GM19351 (cell line): ENCODE measurements around the gene RNF103.
"Not testable (repeated sequence)": the region's sequence is repeated elsewhere in the genome, so short reads cannot be mapped to it uniquely, and the experiment has no call there.

Source experiments
- ATAC-seq: cut with Tn5 transposase; IDR thresholded peaks from one replicate; pipeline ENCODE4 v1.9.1; 2021; ENCODE audit warnings: mild to moderate bottlenecking, moderate library complexity; ENCODE audit not compliant: unreplicated experiment

Gene RNF103

GRCh38 chr2:86627550-86627949 is 3.9 kb upstream of the RNF103 start:
- ATAC-seq: no peak

DNA sequence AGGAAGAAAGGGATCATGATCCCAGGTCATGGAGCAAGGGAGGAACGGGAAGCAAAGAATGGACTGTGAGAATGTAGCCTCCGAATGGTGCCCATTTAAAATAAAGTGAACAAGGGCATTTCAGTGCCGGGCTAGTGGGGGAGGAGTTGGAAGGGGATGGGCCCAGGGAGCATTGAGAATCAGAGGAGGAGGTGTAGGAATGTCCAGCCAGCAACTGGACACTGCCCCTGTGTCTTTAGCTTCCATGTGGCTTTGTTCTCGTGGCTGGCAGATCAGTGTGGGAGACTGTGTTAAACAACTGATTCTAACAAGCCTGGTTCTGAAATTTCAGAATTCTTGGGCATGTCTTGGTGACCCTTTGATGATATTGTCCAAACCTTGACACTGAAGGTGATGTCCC is 1.4 kb upstream of the RNF103 start:
- no peak for ATAC-seq

DNA sequence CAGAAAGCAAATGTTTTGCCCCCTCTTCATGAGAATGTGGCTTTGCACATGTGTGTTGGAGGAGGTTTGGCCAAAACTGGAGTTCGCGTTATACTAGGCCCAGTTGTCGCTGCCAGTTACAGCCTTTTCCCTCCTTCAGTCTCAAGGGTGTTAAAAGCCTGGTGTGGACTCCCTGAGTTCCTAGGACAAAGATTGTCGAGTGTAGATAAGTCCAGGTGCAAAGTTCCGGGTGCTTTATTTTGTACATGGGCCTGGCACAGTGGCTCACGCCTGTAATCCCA is 542 bp upstream of the RNF103 start:
- no peak for ATAC-seq

- ATAC-seq: peak; percentile 47
These were observed 597 bp downstream of the RNF103 start for GRCh38 chr2:86623043-86623493.

GRCh38 chr2:86622519-86623042 is 1.1 kb downstream of the RNF103 start:
- no peak for ATAC-seq

DNA sequence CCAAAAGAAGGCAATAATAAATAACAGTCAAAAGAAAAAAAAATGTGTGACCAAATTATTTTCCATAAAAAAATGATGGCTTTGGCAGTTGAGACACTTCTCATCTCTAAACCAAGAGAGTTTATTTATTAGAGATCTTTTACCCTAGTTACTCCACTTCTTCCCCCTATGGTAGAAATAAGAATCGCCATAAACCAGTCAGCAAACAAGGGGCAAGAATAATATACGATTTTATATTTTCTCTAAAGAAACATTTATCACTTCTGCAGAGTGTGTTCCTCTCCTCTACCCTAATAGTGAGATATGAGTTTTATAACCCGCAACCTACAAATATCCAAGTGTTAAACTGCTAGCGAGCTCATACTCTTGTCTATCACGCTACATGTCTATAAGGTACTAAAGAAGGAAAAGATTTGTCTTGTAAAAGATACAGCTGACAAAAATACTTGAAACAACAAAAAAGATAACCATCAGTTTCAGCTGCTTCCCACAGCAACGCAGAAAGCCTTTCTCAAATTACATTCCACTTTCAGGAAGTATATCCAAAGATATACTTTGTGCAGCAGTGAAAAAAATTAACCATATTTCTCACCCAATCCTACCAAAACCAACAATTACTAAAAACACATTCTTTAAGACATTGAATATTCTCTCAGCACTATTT is 2.3 kb downstream of the RNF103 start:
- no peak for ATAC-seq

GRCh38 chr2:86617738-86618137 is 5.9 kb downstream of the RNF103 start:
- peak; percentile 43 for ATAC-seq

DNA sequence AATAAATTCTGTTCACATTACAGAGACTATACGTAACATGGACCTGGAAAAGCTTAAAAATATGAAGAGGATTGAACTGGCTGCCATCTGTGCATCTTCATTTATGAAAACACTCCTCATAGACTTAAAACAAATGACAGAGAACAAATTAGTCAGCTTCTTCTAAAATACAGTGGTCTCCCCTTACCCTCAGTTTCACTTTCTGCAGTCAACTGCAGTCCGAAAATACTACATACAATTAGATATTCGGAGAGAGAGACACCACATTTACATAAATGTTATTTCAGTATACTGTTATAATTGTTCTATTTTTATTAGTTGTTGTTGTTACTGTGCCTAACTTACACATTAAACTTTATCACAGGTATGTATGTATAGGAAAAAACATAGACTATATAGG is 6.5 kb downstream of the RNF103 start:
- ATAC-seq: peak; percentile 57

DNA sequence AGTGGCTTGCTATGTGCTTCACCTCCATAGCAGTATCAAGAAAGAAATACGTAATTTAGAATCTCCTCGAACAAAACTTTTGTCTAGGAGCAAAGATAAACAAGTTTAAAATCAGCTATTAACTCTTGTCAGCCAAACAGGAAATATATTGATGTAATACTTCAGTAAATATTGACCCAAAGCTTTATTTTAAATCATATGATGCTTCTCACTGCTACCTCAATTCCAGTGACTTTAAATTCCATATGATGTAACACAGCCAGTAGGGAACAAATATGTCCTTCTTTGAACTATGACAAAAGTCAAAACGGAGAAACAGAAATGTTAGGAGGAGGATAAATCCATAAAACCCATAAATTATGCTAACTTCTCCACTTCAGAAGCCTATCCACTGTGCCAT is 7.2 kb downstream of the RNF103 start:
- no peak for ATAC-seq

- no peak for ATAC-seq
These were observed 8.1 kb downstream of the RNF103 start for GRCh38 chr2:86615596-86615995.

GRCh38 chr2:86613515-86613914 is 10.2 kb downstream of the RNF103 start:
- no peak for ATAC-seq

GRCh38 chr2:86610871-86611270 is 12.8 kb downstream of the RNF103 start:
- ATAC-seq: no peak

DNA sequence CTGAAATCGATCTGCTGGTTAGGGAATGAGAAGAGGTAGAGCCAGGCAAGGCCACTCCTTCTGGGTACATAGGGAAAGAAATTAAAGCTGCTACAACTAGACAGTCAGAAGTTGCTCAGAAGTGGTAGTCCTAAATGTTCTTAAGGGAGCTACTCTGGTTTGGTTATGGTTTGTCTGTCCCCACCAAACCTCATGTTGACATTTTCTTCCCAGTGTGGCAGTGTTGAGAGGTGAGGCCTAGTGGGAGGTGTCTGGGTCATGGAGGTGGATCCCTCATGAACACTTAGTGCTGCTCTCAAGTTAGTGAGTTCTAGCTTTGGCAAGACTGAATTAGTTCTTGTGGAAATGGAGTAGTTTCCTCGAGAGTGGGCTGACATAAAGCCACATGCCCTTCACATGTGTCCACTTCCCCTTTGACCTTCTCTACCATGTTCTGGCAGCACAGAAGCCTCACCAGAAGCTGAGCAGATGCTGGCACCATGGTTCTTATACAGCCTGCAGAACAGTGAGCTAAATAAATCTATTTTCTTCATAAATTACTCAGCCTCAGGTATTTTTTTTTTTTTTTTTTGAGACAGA is 14.7 kb downstream of the RNF103 start:
- no peak for ATAC-seq

DNA sequence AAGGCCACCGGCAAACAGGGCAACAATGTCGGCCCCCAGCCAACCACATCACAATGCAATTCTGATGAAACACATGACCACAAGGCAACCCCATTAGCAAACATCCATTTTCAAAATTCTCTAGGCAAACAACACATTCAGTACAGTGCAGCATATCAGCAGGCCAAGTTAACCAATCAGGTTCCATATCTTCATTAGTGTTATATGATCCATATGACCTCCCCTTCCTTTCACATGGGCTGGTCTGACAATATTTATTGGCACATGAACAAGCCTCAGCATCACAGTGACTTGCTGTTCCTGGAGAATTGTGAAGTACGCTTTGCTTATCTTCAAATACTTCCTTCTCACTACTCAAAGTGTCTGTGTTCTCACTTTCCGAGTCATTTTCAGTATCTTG is 19.8 kb downstream of the RNF103 start:
- no peak for ATAC-seq

DNA sequence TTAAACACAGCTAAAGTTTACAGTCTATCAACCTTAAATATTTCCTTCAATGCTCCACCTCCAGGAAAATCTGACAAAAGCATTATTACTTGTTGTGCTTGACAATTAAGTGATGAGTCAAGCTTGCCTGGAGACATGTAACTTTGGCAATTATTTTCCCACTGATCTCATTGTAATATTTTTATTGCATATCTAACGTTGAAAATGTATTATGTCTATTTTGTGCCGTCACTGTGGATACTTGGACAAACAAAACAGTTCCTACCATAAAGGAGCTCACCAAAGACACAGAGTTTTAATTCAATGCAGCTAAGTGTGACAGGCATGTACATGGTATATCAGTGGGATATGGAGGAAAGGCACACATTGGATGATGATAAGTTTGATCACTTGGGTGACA is 24.7 kb downstream of the RNF103 start:
- no peak for ATAC-seq

DNA sequence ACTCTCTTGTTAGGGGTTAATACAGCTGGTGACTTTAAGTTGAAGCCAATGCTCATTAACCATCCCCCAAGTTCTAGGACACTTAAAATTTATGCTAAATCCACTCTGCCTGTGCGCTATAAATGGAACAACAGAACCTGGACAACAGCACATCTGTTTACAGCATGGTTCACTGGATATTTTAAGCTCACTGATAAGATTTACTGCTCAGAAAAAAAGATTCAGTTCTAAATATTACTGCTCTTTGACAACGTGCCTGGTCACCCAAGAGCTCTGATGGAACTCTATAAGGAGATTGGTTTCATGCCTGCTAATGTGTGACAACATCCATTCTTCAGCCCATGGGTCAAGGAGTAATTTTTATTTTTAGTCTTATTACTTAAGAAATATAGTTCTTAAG is 27.5 kb downstream of the RNF103 start:
- no peak for ATAC-seq

DNA sequence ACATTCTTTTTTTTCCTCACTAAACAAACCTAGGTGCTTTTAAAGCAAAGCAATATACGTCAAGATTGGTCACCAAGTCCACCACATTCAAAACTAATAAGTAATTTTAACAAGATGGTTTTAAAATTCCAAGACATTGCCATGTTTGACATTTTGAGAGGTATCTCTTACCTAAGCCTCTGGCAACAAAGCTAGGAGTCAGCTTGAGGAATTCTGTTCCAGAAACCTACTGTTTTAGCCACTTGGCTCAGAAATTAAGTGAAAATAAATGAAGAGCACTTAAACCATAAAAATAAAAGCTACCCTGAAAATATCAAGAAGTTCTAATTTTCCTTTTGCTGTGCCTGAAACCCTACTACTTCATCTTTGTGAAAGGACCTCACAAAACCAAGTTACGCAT is 30.4 kb downstream of the RNF103 start:
- ATAC-seq: no peak

DNA sequence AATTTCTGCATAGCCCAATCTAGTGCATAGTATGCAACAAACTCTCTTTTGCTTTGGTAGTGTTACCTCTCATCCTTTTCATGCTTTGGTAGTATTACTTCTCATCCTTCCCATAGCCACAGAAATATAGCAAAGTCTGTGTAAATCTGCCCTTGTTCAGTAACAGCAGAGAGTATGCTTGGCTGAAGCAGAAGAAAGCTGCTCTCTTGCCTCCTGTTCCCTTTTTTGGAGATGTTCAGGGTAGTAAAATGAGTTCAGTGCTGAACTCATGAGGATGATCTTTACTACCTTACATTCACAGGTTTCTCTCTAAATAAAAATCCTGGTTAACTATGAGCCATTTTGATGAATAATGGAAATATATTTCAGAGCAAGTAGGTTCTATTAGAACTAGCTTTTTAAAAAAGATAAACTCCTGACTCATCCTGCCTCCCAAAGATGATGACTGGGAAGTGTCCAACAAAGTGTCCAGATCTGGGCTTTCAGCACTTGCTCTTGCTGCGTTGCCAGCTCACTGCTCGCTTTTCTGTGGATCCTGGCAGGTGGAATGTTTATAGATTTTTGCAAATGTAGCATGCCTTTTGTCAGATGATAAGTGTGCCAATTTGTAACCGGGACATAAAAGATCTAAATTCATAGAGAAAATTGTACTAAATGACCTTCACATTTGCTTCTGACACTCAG is 31.0 kb downstream of the RNF103 start:
- no peak for ATAC-seq

- not testable (repeated sequence) for ATAC-seq
These were observed 34.0 kb downstream of the RNF103 start for GRCh38 chr2:86589701-86590100.

DNA sequence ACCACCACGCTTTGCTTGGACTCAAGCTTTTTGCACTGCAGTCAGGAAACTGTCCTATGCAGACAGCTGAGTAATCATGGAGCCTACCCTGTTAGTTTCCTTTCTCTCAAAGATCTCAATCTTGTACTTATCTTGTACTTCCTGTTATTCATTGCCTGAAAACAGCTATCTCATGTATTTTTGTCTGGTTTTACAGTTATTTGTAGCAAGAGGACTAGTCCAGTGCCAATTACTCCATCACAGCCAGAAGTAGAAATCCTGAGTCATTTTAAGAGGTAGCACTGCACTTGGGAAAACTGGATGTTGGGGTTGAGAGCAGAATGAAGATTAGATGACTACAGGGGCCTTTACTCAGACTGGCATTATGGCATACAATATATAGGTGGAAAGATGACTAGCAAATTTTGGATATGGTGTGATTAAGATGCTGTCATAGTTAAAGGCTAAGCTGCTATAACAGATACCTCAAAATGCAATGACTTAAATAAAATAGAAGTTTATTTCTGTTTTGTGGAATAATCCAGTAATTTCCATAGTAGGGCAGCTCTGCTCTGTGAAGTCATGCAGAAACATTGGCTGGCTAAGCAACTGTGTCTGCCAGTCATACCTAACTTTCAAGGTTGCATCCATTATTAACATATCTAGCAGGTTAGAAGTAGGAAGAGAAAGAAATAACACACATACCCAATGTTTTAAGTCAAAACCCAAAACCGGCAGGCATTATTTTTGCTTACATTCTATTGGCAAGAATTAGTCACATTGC is 39.3 kb downstream of the RNF103 start:
- peak; percentile 73 for ATAC-seq

- no peak for ATAC-seq
These were observed 43.1 kb downstream of the RNF103 start for GRCh38 chr2:86580560-86580959.
